K562 (cell line): ENCODE data around the gene NUP62CL. TPM values are rescaled to one million over a fixed set of nuclear protein-coding genes. Genes with fewer than 3 reads are reported as not detected.

ENCODE experiments used
- CBFA2T3 ChIP-seq: fragments of 450-650 bp; IDR thresholded peaks from 2 replicates; pipeline ENCODE4 v1.6.1; 2017
- CCNT2 ChIP-seq: IDR thresholded peaks from 2 replicates; pipeline ENCODE4 v1.6.1; 2011; ENCODE audit warnings: borderline replicate concordance, low read depth, mild to moderate bottlenecking, moderate library complexity, mixed read lengths, low read length; ENCODE audit not compliant: insufficient read length; ENCODE audit errors: extremely low read depth
- E2F6 ChIP-seq, 2 experiments: IDR thresholded peaks; 2 replicates each; pipeline ENCODE4 v1.6.1; 2011; ENCODE audit warnings: borderline replicate concordance in 1 of 2, control low read depth in 1 of 2, low read depth in 1 of 2, low read length in 1 of 2, mild to moderate bottlenecking in 1 of 2, mixed read lengths in 1 of 2, moderate library complexity in 1 of 2; ENCODE audit not compliant: insufficient read depth in 1 of 2, insufficient read length in 1 of 2, poor library complexity in 1 of 2, severe bottlenecking in 1 of 2; ENCODE audit errors: extremely low read depth in 1 of 2
- FOXP4 ChIP-seq: sonication (generic); formaldehyde crosslinking; IDR thresholded peaks from 2 replicates; pipeline ENCODE4 v1.8.0; 2022; ENCODE audit warnings: mild to moderate bottlenecking, missing genetic modification reagents, borderline replicate concordance
- GTF2F1 ChIP-seq: IDR thresholded peaks from 2 replicates; pipeline ENCODE4 v1.6.1; 2011; ENCODE audit warnings: low read depth, low read length, improper control_type of control experiment
- IFI16 ChIP-seq: fragments of 250-450 bp; sonication (Bioruptor Pico); IDR thresholded peaks from 2 replicates; pipeline ENCODE4 v2.1.2; 2022; ENCODE audit warnings: mild to moderate bottlenecking, inconsistent platforms
- MCM7 ChIP-seq, 2 experiments: fragments of 450-650 bp; IDR thresholded peaks; 2 replicates each; pipeline ENCODE4 v1.6.1; 2016 to 2018
- MEF2D ChIP-seq: conservative IDR thresholded peaks from 2 replicates; pipeline ENCODE4 v1.6.1; 2016; ENCODE audit warnings: low read depth, missing genetic modification characterization, missing compliant biosample characterization
- RAD21 ChIP-seq, 2 experiments: fragments of 250-450 bp in 1 of 2; fragments of 450-650 bp in 1 of 2; sonication (Bioruptor Pico) in 1 of 2; formaldehyde crosslinking in 1 of 2; IDR thresholded peaks in 1 of 2; conservative IDR thresholded peaks in 1 of 2; 2 replicates each; pipeline versions ENCODE4 v1.4.0 to v1.8.0; 2020 to 2022; ENCODE audit warnings: mild to moderate bottlenecking in 2 of 2, moderate library complexity in 1 of 2
- RUNX1 ChIP-seq: sonication (generic); IDR thresholded peaks from 2 replicates; pipeline ENCODE4 v1.6.1; 2016; ENCODE audit warnings: antibody characterized with exemption, low read depth
- SMARCE1 ChIP-seq: fragments of 450-650 bp; IDR thresholded peaks from 2 replicates; pipeline ENCODE4 v1.7.1; 2016; ENCODE audit warnings: mild to moderate bottlenecking
- SOX6 ChIP-seq: fragments of 450-650 bp; IDR thresholded peaks from 2 replicates; pipeline ENCODE4 v1.6.1; 2014; ENCODE audit warnings: mild to moderate bottlenecking
- THAP7 ChIP-seq: fragments of 250-450 bp; sonication (Bioruptor Pico); IDR thresholded peaks from 2 replicates; pipeline ENCODE4 v1.5.0; 2021
- TSC22D4 ChIP-seq: fragments of 450-650 bp; IDR thresholded peaks from 2 replicates; pipeline ENCODE4 v1.6.1; 2016; ENCODE audit warnings: missing genetic modification characterization, missing biosample characterization, control low read depth
- ZBTB9 ChIP-seq: fragments of 450-650 bp; formaldehyde crosslinking; IDR thresholded peaks from 2 replicates; pipeline ENCODE4 v1.4.0; 2020; ENCODE audit warnings: mild to moderate bottlenecking, moderate library complexity
- ZNF253 ChIP-seq: fragments of 250-450 bp; sonication (Bioruptor Pico); conservative IDR thresholded peaks from 2 replicates; pipeline ENCODE4 v1.6.1; 2021; ENCODE audit warnings: mild to moderate bottlenecking
- ZNF280B ChIP-seq: fragments of 250-450 bp; sonication (Bioruptor Pico); IDR thresholded peaks from 2 replicates; pipeline ENCODE4 v1.5.1; 2021; ENCODE audit warnings: mild to moderate bottlenecking
- ZNF444 ChIP-seq: fragments of 250-450 bp; sonication (Bioruptor Pico); IDR thresholded peaks from 2 replicates; pipeline ENCODE4 v1.4.0; 2020; ENCODE audit warnings: mild to moderate bottlenecking, moderate library complexity
- polyA plus RNA-seq, 8 experiments: library from polyadenylated mRNA; depleted of rRNA in 4 of 8; stranded (reverse) in 5 of 8; unstranded in 3 of 8; fragments of >200 nt; fragmentation: Nextera tagmentation in 2 of 8; fragmentation: Illumina TruSeq in 1 of 8; extraction: Ambion mirVana in 2 of 8; extraction: Trizol in 1 of 8; gene quantifications; 2 replicates each; pipeline versions ENCODE4 v1.2.1 to v1.2.3, GENCODE V29; 2011 to 2014; ENCODE audit warnings: inconsistent platforms in 1 of 8, missing spikeins in 1 of 8
- total RNA-seq, 7 experiments: library from RNA; depleted of rRNA in 6 of 7; stranded (reverse); fragments of >200 nt in 6 of 7; fragmentation: Illumina TruSeq in 2 of 7; extraction: Trizol in 2 of 7; gene quantifications; 2 replicates each; pipeline versions ENCODE4 v1.2.1 to v1.2.3, GENCODE V29; 2011 to 2021; ENCODE audit warnings: low replicate concordance in 1 of 7

NUP62CL gene
- total and polyA plus RNA-seq, 9 of the 15 experiments (the other 6 are each of a cell fraction or from before 2014, with no cell fraction given), result 29.7 to 101 (median 42.7) TPM

GRCh38 chrX:107154787-107155620 is 51.2 kb downstream of the NUP62CL start (continued):
- TF ChIP-seq CCNT2 (no peak), ZNF253 (CRISPR knock-in tag) (no peak), RUNX1 (no peak), TSC22D4 (tag) (no peak), ZNF280B (CRISPR knock-in tag) (no peak), ZBTB9 (no peak), IFI16 (no peak), THAP7 (CRISPR knock-in tag) (no peak), SOX6 (no peak), E2F6 (IDR thresholded peaks at IDR 0.05; ENCODE audit: borderline replicate concordance in 1 of 2, extremely low read depth in 1 of 2, insufficient read depth in 1 of 2, insufficient read length in 1 of 2, low read depth in 1 of 2, low read length in 1 of 2, poor library complexity in 1 of 2, severe bottlenecking in 1 of 2) (peak in 1 of 2 experiments; percentile 65), CBFA2T3 (peak; percentile 34; the same call in 1 of the 2 replicates), MEF2D (tag) (no peak), MCM7 (IDR thresholded peaks at IDR 0.05) (no peak), GTF2F1 (no peak), ZNF444 (CRISPR knock-in tag) (no peak), FOXP4 (no peak), RAD21 (CRISPR knock-in tag; conservative IDR thresholded peaks at IDR 0.05 in 1 of 2, IDR thresholded peaks at IDR 0.05 in 1 of 2) (peak in 1 of 2 experiments; percentile 3; a peak in 1 of 4 replicates), SMARCE1 (no peak)
